ENCODE results near the gene ZNF33B.
"Not testable (repeated sequence)": the region's sequence is repeated elsewhere in the genome, so short reads cannot be mapped to it uniquely, and the experiment has no call there.

ZNF33B gene

DNA sequence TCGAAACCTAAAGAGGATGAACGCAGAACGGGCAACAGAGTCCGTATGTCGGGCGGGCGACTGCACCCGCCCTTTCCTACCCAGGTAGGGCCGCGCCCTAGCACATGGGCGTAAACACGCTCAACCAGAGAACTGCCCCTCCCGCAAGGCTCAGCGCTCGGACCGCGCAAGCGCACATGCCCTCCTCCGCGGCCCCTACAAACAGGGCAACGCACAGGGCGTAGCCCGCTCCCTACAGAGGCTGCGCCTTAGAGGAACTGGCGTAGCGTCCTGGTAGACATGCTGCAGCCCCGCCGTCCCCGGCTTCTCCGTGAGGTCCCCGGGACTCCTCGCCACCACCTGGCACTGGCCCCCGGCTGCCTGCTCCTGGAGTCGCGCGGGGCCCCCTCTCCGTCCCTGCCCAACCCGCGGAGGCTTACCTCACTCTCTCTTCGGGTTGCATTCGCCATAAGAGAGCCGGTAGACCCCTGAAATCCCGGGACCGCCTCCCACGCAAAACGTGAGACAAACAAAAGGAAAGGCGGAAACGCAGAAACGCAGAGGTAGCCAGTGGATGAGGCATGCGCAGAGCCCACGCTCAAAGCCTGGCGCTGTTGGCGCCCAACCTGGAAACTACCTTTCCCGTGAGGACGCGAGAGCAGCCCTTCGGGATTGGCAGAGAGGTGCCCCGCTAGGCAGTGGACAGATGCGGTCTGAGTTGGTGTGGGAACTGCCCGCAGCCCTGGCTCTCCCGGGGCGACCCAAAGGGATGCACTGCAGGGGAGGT, at the start of gene ZNF33B:
Gene ZNF33B, minus strand, starts transcription at position 516 of the 766 bp plus-strand sequence. CDS start 1,642 bp downstream, outside the sequence.
- peak; percentile 78 for DNase-seq (ENCODE audit: low read depth)

DNA sequence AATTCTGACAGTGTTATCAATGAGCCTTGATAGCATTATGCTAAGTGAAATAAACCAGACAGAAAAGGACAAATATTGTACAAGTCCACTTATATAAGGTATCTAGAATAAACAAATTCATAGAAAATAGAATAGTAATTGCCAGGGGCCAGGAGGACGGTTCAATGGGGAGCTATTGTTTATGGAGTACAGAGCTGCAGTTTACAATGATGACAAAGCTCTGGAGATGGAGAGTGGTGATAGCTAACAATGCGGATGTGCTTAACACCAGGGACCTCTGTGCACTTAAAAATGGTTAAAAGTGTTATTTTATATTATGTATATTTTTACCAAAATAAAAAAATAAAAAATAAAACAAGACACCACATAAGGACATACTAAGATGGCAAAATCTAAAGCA, 46.1 kb upstream of the ZNF33B start:
- no peak for DNase-seq (ENCODE audit: low read depth)

DNA sequence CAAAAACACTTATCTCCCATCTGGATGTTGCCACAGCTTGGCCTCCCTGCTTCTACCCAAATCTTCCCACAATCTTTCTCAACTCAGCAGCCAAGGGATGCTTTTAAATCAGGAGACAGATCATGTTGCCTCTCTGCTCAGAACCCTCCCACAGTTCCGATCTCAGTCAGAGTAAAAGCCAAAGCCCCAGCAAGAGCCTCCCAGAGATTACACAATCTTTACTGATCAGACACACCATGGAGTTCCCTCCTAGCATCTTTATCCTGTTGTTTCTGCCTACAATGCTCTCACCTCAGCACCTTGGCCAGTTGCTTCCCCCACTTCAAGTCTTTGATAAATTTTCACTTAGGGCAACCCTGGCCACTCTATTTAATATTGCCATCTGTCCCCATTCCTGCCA, 41.9 kb upstream of the ZNF33B start:
- DNase-seq (ENCODE audit: low read depth) = no peak

DNA sequence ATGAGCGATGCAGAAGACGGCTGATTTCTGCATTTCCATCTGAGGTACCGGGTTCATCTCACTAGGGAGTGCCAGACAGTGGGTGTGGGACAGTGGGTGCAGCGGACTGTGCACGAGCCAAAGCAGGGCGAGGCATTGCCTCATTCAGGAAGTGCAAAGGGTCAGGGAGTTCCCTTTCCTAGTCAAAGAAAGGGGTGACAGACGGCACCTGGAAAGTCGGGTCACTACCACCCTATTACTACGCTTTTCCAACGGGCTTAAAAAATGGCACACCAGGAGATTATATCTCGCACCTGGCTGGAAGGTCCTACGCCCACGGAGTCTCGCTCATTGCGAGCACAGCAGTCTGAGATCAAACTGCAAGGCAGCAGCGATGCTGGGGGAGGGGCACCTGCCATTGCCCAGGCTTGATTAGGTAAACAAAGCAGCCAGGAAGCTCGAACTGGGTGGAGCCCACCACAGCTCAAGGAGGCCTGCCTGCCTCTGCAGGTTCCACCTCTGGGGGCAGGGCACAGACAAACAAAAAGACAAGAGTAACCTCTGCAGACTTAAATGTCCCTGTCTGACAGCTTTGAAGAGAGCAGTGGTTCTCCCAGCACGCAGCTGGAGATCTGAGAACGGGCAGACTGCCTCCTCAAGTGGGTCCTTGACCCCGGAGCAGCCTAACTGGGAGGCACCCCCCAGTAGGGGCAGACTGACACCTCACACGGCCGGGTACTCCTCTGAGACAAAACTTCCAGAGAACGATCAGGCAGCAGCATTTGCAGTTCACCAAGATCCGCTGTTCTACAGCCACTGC, 27.0 kb upstream of the ZNF33B start:
- DNase-seq (ENCODE audit: low read depth) = not testable (repeated sequence)

DNA sequence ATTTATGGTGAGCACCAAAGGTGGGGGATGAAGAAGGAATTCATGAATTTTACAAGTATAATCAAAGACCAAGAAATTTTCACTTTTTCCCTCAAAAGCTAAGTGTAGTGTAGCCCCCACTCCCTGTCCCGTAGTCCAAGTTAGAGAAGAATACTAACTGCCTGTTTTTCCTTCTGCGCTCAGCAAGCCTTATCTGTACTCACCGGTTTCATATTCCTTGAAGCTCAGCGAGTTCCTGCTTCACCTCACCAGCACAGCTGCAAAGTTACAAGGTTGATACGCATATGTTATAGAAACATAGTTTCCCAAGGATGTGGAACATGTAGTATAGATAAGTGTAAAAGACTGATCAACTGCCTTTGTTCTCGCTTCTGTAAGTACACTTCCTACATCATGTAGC, 16.0 kb upstream of the ZNF33B start:
- no peak for DNase-seq (ENCODE audit: low read depth)

DNA sequence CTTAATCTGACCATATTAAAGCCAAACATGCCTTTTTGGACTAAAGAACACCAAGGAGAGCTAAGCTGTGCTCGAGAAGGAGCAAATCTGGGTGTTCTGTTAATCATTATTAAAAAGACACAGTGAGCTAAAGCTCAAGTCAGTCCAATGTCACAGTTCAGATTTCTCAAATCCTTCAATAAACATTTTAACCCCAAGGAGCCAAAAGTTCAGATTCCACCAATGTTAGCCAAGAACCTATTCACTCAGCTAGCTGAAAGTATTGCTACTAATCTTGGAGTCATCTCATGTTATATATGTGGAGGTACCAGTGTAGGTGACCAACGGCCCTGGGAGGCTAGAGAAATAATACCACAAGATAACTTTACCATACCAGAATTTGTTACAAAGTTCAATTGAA, 14.5 kb upstream of the ZNF33B start:
- no peak for DNase-seq (ENCODE audit: low read depth)

DNA sequence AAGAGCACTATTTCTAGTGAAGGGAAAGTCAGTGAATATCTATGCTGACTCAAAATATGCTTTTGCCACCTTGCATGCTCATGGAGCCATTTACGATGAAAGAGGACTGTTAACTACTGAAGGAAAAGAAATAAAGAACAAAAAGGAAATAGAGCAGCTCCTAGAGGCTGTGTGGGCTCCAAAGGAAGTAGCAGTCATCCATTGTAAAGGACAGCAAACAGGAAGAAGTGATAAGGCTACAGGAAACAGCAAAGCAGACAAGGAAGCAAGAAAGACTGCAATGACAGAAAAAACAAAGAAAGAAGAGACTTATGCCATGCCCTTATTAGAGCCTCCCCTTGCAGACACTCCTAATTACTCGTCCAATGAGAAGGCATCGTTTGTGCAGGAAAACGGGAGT, 12.0 kb upstream of the ZNF33B start:
- DNase-seq (ENCODE audit: low read depth) = no peak

DNA sequence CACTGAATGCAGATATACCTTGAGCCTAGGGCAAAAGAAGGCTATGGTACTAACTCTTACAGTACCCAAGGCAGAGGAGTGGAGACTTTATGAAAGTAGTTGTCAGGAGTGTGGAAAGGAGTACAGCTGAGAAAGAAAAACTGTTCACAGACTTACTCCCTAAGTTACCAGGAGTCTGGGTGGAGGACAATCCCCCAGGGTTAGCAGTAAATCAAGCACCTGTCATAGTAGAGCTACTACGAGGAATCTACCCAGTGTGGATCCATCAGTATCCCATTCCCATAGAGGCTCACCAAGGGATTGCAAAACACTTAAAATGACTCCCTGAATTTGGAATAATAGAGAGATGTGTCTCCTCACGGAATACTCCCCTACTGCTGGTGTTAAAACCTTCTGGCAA, 10.1 kb upstream of the ZNF33B start:
- DNase-seq (ENCODE audit: low read depth) = no peak

DNA sequence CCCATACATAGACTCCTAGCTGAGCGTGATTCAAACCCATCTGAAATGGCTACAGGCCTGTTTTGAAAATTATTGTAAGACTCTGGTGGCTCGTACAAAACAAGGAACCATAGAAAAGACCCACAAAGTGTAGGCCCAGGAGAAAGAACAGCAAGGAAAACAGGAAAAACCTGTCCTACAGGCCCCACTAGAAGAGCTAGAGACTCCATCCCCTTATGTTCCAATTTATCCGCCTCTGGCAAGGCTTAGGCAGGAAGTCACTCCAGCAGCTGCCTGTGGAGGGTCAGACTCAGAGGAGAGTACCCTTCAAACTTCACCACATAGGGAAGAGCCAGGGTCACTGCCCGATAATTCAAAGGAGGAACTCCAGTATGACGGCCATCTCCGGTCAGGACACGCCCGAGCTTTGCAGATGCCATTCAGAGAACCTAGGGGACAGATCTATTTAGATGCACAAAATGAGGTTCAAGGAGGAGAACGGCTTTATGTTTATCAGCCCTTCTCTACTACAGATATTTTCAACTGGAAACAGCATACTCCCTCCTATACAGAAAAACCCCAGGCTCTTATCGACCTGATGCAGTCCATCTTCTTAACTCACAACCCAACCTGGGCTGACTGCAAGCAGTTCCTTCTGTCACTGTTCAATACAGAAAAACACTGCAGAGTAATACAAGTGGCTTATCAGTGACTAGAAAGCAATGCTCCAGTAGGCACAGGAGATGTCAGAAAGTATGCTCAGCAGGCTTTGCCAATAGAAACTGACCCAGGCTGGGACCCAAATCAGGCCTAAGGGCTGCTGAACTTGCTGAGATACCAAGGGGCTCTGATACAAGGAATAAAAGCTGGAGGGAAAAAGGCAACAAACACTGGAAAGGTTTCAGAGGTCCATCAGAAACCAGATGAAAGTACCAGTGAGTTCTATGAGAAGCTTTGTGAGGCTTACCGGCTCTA, 8.6 kb upstream of the ZNF33B start:
- DNase-seq (ENCODE audit: low read depth) = no peak

DNA sequence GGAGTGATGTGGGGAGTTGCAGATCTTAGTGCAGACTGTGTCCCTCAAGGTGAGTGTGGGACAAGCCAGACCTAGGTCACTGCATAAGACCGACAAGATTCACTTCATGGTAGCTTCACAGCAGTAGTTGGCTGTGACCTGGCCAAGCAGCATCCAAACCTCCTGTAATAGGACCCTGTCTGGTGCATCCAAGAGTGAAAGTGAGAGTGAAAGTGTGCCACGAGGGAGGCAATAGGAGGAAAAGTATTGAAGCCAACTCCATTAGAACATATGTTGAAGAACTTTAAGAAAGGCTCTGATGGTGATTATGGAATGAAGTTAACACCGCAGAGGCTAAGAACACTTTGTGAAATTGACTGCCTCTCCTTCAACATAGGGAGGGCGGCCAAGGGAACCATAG, 7.8 kb upstream of the ZNF33B start:
- DNase-seq (ENCODE audit: low read depth) = no peak

DNA sequence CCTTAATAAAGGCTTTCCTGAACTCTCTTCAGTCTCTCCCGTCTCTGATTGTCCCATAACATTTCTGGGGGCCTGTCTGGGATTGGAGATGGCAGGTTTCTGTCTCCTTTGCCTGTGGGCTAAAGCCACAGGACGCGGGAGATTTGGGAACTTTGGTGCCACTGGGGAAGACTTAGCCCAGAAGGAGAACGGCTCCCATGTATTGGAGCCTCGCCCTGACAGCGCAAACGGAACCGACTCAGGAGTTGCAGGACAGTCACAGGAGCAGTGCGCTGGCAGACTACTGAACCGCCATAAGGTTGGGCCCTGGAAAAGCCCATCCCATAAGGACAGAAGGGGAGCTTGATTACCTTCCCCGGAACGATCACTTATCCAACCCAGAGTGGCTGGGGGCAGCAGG, 7.1 kb upstream of the ZNF33B start:
- no peak for DNase-seq (ENCODE audit: low read depth)

DNA sequence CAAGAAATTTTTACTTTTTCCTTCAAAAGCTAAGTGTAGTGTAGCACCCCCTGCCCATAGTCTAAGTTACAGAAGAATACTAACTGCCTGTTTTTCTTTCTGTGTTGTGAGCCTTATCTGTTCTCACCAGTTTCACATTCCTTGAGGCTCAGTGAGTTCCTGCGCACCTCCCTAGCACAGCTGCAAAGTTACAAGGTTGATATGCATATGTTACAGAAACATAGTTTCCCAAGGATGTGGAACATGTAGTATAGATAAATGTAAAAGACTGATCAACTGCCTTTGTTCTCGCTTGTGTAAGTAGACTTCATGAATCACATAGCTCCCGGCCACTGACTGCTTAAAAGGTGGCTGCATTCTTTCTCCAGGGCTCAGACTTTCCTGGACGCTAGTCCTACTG, 6.7 kb upstream of the ZNF33B start:
- DNase-seq (ENCODE audit: low read depth) = no peak

DNA sequence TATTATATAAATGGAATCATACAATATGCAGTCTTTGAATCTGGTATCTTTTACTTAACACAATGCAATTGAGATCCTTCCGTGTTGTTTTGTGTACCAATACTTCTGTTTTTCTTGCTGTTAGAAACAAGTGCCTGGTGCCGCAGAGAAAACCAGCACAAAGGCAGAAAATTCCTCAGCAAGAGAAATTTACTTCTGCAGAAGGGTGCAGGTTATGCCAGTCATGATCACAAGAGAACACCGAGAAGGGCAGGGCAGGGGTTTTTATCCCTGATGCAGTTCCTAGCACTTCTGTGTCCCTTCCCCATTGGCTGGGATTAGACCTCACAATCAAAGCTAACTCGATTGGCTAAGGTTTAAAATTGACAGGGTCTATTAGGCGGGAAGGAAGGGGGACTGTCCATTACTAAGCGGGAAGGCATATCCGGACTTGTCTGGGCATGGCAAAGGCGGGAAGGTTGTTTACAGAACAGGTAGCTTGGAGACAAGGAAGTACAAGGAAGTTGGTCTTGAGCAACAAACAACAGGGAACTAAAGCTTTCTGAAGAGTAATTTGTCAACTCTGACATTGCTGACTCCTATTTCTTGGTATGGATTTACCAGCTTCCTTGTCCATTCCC, 2.4 kb upstream of the ZNF33B start:
- no peak for DNase-seq (ENCODE audit: low read depth)

DNA sequence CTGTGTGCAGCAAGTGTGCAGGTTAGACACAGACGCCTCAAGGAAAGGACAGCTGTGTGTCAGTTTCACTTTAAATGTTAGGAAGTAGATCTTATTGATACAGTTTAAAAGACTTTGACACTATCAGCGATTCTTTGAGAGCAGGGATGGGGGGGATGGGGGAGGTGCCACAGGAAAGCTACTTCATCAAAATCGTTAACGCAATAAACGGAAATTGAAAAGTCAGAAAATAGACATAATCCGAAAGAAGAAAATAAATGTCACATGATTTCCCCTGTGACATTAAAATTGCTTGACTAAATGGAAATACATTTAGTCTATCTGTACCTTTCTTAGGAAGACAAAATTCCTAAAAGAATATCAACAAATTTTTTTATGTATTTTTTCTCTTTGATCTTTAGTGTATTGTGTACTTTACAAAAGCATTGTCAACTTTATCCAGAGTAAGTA, 476 bp upstream of the ZNF33B start:
- DNase-seq (ENCODE audit: low read depth) = peak; percentile 1

DNA sequence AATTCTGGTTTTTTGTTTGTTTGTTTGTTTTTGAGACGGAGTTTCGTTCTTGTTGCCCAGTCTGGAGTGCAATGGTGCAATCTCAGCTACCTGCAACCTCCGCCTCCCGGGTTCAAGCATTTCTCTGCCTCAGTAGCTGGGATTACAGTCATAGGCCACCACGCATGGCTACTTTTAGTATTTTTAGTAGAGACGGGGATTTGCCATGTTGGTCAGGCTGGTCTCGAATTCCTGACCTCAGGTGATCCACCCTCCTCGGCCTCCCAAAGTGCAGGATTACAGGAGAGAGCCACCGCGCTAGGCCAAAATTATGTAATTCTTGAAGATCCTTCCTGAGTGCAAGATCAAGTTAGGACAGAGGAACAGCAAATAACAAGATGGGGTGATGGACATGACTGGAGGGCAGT, 719 bp downstream of the ZNF33B start:
- DNase-seq (ENCODE audit: low read depth) = no peak

DNA sequence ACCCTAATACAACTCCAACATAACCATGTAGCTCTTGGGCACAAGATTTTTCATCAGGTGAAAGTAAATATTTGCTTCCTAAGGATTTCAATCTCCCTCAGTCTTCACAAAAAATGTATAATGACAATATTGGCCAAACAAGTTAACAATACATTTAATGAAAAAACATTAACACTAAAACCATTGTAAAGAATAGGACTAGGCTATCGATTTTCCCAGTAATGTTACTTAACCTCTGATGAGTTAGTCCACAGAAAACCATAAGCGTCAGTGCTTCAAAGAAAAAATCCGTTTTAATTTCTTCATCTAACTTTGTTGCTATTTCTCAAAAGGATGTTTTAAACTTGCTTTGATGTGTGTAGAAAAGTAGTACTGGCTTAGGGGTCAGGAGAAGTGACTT, 1.2 kb downstream of the ZNF33B start:
- no peak for DNase-seq (ENCODE audit: low read depth)

DNA sequence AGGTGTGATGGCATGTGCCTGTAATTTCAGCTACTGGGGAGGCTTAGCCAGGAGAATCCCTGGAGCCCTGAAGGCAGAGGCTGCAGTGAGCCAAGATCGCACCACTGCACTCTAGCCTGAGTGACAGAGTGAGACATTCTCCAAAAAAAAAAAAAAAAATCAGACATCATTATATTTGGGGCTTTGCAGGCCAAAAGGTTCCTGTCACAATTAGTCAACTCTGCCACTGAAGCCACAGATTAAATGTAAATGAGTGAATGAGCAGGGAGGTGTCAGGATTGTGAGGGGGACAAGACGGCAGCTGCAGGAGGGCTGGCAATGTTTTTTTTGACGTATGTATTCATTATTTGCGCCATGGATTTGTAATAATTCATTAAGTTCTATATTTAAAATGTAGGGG, 3.3 kb downstream of the ZNF33B start:
- no peak for DNase-seq (ENCODE audit: low read depth)

DNA sequence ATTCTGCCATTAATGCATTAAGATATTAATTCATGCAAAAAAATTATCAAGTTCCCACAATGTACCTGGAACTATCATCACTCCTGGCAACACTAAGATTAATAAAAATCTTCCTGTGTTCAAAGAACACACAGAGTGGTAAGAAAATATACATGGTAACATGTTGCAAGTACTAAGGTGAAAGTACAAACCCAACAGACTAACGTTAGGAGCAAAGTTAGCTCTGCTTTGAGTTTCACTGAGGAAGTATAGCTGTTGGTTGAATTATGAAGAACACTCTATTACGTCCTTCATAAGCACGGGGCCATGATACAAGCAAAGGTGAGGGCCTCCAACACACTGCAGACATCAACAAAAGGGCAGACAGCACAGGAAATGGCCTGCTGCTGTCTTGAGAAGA, 5.8 kb downstream of the ZNF33B start:
- no peak for DNase-seq (ENCODE audit: low read depth)

DNA sequence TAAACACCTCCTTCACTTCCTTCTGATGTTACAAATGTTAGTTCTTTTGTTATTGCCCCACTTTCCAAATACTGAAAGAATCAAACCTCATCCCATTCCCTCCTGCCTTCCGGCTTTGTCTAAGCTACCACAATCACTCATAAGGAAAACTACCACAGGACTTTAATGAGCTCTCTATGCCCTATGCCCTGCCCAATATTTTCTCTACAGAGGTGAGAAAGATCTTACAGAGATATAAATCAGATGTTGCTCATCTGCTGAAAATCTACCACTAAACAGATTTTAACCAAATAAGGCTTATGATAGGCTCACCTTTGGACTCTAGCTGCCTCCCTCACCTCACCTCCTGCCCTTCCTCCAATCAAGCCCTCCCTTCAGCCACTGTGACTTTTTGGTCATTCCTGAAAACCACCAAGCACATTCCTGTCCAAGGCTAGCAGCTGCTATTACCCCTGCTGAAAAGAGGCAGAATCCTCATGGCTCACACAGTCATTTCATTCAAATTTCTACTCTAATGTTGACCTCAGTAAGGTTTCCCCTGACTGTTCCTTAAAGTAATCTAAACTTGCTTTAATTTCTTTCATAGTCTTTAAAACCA, 7.7 kb downstream of the ZNF33B start:
- DNase-seq (ENCODE audit: low read depth) = no peak

DNA sequence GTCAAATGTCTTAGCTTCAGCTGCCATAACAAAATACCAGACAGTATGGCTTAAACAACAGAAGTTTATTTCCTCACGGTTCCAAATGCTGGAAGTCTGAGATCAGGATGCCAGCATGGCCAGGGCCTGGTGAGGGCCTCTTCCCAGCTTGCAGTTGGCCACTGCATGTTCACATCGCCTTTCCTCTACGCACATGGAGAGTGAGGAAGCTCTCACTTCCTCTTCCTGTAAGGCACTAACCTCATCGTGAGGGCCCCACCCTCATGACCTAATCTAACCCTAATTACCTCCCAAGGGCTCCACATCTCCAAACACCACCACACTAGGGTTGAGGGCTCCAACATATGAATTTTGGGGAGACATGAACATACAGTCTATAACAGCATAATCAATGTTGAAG, 14.4 kb downstream of the ZNF33B start:
- no peak for DNase-seq (ENCODE audit: low read depth)

DNA sequence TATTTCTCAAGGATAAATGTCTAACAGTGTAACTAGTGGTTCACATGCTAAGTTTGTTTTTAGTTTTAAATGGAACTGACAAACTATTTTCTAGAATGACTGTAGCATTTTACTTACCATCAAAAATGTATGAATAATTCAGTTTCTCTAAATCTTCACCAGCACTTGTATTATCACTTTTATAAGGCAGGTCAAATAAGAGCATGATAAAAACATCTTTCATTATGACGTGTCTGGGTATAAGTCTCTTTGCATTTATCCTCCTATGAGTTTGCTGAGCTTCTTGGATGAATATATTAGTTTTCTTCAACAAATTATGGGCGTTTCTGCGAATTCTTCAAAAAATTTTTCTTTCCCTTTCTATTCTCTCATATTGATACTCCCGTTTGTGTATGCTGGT, 19.9 kb downstream of the ZNF33B start:
- no peak for DNase-seq (ENCODE audit: low read depth)
